NOMO-1 treated with DMSO at 0.1 percent for 48 hours (cell line): Measurements from ENCODE around the gene LGALS7B.
"Not testable (repeated sequence)": the region's sequence is repeated elsewhere in the genome, so short reads cannot be mapped to it uniquely, and the experiment has no call there.

Experiments used
- DNase-seq: peaks from one replicate; lab custom pipeline; 2025; ENCODE audit not compliant: unreplicated experiment; lab: John Stamatoyannopoulos, UW

Gene LGALS7B

DNA sequence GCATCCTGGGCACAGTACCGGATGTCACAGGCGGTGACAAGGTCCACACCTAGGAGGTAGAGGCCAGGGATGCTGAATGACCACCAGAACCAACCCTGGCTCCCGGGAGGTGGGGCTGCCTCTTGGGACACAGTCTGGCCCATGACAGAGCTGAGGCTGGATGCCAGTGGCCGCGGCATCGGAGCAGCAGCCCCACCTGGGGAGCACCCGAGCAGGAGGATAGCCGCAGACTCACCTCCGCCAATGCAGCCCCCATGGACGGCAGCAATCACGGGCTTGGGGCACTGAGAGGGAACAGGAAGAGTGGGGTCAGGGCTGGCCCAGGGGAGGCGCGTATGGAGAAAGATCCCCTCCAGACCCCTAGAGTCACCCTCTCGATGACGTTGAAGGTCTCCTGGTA lies 28.1 kb downstream of the LGALS7B start:
- DNase-seq, result no peak

- DNase-seq, result no peak
Observed at GRCh38 chr19:38819231-38819920, 30.4 kb downstream of the LGALS7B start.

DNA sequence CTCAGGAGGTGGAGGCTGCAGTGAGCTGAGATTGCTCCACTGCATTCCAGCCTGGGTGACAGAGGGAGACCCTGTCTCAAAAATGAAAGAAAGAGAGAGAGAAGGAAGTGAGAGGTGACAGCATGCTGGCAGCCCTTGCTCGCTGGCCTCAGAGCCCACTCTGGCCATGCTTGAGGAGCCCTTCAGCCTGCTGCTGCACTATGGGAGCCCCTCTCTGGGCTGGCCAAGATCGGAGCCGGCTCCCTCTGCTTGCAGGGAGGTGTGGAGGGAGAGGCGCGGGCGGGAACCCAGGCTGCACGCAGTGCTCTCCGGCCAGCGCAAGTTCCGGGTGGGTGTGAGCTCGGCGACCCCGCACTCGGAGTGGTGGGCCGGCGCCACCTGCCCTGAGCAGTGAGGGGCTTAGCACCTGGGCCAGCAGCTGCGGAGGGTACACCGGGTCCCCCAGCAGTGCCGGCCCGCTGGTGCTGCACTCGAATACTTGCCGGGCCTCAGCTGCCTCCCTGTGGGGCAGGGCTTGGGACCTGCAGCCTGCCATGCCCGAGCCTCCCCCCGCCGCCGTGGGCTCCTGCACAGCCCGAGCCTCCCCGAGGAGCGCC lies 32.3 kb downstream of the LGALS7B start:
- DNase-seq, result not testable (repeated sequence)

GRCh38 chr19:38825936-38826335 lies 36.9 kb downstream of the LGALS7B start:
- DNase-seq, result not testable (repeated sequence)

DNA sequence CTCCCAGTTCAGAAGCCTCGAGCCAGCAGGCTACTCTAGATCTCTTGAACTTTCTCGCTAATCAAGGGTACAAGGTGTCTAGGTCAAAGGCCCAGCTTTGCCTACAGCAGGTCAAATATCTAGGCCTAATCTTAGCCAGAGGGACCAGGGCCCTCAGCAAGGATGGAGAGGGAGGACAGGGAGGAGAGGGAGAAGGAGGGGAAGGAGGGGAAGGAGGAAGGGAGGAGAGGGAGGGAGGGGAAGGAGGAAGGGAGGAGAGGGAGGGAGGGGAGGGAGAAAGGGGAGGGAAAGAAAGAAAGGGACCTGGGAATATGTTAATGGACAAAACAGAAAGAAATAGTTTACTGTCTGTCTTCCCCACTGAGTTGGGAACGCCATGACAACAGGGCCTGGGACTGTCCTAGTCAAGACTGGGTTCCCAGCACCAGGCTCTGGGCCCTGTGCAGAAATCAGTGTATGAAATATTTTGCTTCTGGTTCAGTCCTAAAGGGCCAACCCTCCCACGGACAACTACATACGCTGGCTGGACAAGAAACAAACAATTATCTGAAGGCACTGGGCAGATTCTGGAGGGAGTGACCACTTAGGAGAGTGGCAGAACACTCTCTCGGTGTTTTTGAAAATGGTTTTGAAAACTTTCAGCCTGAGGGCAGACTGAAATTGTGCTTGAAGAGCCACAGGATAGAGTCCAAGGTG lies 38.0 kb downstream of the LGALS7B start:
- no peak for DNase-seq

GRCh38 chr19:38829203-38829602 lies 40.2 kb downstream of the LGALS7B start:
- DNase-seq, result peak; percentile 22

DNA sequence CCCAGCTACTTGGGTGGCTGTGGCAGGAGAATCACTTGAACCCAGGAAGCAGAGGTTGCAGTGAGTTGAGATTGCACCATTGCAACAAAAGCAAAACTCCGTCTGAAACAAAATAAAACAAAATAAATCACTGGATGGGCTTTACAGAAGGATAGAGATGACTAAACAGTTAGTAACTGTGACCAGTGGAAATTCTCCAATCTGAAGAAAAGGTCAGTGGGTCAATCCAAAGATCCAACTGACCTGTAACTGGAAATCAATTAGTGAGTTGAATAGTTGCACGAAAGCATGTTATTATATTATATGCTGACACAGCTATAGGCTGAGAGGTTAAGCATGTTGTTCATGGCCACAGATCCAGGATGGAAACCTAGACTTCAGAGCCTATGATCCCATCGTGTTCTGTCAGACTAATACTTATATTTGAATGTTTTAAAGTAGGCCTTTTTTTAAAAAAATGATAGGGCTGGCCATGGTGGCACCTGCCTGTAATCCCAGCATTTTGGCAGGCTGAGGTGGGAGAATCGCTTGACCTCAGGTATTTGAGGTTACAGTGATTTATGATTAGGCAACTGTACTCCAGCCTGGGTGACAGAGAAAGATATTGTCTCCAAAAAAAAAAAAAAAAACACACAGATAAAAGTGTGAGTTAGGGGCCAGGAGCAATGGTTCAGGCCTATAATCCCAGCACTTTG lies 41.2 kb downstream of the LGALS7B start:
- DNase-seq, result no peak

DNA sequence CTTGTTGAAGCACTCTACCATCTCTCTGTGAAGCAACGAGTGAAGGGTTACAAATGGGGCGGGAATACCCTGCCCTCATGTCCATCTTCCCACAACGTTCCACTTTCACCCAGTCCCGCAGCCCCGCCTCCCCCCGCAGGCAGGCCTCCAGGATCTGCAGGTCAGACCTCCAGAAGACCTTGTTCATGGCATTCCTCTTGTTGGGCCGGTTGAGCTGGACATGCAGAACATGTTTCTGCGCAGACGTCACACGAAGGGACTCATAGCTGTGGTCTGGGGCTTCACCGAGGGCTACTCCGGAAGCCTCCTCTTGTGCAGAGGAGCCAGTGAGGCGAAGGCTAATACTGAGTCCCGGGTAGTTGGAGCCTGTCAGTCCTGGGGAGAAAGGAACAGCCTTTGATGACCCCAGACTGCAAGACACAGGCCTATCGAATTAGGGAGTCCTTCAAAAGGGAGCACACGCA lies 42.2 kb downstream of the LGALS7B start:
- DNase-seq, result peak; percentile 30

GRCh38 chr19:38833092-38833425 lies 44.1 kb downstream of the LGALS7B start:
- DNase-seq, result no peak

DNA sequence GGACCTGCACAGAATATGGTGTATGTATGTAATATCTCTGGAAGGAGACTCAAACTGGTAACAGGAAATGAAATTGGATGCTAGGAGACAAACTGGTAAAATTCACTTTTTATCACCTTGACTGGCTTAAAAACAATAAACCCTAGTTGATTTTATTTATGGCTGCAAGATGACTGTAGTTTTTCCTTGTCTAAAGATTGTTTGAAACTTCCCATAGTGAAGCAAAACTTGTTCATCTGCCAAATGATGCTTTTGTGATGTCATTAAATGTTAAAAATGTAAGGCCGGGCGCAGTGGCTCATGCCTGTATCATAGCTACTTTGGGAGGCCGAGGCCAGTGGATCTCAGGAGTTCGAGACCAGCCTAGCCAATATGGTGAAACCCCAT lies 45.1 kb downstream of the LGALS7B start:
- DNase-seq, result no peak

DNA sequence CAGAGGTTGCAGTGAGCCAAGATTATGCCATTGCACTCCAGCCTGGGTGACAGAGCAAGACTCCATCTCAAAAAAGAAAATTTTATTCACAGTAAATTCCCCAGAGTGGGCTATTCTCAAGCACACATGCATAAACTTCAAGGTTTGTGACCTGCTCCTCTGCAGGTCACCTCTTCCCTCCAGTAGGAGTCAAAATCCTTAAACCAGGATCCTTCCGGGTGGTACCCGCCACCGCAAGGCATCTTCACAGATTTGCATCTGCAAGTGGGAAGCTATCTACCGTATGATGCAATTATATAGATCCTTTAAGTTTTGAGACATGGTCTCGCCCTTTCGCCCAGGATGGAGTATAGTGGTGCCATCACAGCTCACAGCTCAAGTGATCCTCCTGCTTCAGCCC lies 45.6 kb downstream of the LGALS7B start:
- DNase-seq, result no peak

- no peak for DNase-seq
Observed at GRCh38 chr19:38836159-38836982, 47.4 kb downstream of the LGALS7B start.

DNA sequence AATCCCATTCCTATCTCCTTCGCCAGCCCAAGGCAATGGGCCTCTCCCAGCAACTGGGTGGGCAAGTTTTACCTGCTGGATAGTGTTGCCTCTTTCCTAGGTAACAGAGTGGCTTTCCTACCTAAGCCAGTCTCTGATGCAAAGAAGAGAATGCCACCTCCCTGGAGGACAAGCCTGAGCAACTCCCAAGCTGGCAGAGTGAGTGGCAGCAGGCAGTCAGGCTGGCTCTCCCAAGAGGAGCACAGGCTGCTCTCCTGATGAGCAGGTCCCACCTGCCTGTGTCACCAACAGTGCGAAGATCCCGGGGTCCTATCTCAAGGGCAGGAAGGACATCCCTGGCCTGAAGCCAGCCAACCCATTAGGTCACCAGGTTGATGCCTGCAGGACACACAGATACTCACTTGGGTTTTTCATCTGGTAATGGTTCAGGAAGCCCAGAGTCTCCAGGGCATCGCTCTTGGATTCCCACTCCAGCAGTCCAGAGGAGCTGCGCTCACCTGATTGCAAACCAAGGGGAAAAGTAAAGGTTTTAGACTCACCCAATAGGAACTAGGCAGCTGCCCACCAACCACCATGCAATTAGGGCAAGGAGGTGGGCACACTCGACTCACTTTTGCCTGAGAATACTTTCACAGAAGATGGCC lies 48.1 kb downstream of the LGALS7B start:
- DNase-seq, result no peak

GRCh38 chr19:38837656-38838121 lies 48.7 kb downstream of the LGALS7B start:
- no peak for DNase-seq

GRCh38 chr19:38838208-38838985 lies 49.4 kb downstream of the LGALS7B start:
- no peak for DNase-seq

- DNase-seq, result no peak
Observed at GRCh38 chr19:38838986-38839761, 50.2 kb downstream of the LGALS7B start.

GRCh38 chr19:38839816-38840582 lies 51.0 kb downstream of the LGALS7B start:
- DNase-seq, result no peak

DNA sequence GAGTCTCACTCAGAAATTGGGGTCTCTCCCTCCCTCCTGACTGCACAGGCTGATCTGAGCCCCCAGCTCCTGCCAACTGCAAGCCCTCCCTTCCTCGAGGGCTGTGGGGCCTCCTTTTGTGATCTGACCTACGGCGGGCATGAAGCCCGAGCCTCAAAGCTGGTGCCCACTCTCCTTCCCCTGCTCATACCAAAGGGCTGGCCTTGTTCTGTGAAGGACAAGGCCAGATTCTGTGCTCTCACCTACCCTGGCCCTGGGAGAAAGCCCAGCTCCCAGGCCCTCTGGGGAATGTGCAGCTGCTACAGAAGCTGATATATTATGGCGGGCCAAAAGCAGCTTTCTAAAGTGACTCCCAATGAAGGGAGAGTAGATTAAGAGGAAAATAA lies 51.6 kb downstream of the LGALS7B start:
- no peak for DNase-seq
